Activated T-cell treated with anti-CD3 and anti-CD28 coated beads, Interleukin-2, amount 50 U/mL, for 4 hours (primary cell): ENCODE data around the gene SCPEP1. TPM values are rescaled to one million over a fixed set of nuclear protein-coding genes. Genes with fewer than 3 reads are reported as not detected.
"Not testable (repeated sequence)": the region's sequence is repeated elsewhere in the genome, so short reads cannot be mapped to it uniquely, and the experiment has no call there.

ENCODE experiments used
- ATAC-seq, 2 donors: fragments of 200-7000 bp; cut with Tn5 transposase; one replicate each; pipeline ENCODE4 v1.10.0; 2021
- DNase-seq: peaks from one replicate; pipeline ENCODE4 v3.0.0-alpha.2; 2020
- H3K27me3 Mint-ChIP-seq: one replicate; pipeline ENCODE4 v1.8.0; 2021; ENCODE audit warnings: low read depth, mixed read lengths
- H3K36me3 Mint-ChIP-seq: one replicate; pipeline ENCODE4 v1.8.0; 2022; ENCODE audit warnings: mixed read lengths; ENCODE audit not compliant: insufficient read depth
- H3K4me1 Mint-ChIP-seq: one replicate; pipeline ENCODE4 v1.8.0; 2021; ENCODE audit warnings: low read depth, mixed read lengths
- H3K4me3 Mint-ChIP-seq: one replicate; pipeline ENCODE4 v1.8.0; 2021; ENCODE audit warnings: mild to moderate bottlenecking, moderate library complexity, mixed read lengths
- H3K9me3 Mint-ChIP-seq: one replicate; pipeline ENCODE4 v1.8.0; 2021; ENCODE audit warnings: mixed read lengths
- total RNA-seq, 3 donors: library from RNA; stranded (reverse); gene quantifications; one replicate each; pipeline ENCODE4 v1.2.1, GENCODE V29; 2021

SCPEP1 gene
- total RNA-seq, 3 donors from 2014 or later, result 10.8 to 17.6 (median 14.1) TPM

- Mint-ChIP-seq H3K36me3 (peaks cover 41% of the 10 kb centered on the region), H3K4me1 (no peaks in the 10 kb centered on the region), H3K9me3 (no peaks in the 10 kb centered on the region), H3K27me3 (no peaks in the 10 kb centered on the region), H3K4me3 (no peak overlapping the region)
- ATAC-seq, result no peak
- no peak for DNase-seq
Measured at GRCh38 chr17:56945938-56946505, 31.9 kb upstream of the SCPEP1 start.

GRCh38 chr17:56947741-56948140, 30.2 kb upstream of the SCPEP1 start:
- peaks cover 35% of the 10 kb centered on the region for H3K36me3 Mint-ChIP-seq
- no peaks in the 10 kb centered on the region for H3K27me3 Mint-ChIP-seq
- H3K4me3 Mint-ChIP-seq, result no peak overlapping the region
- DNase-seq (no peak), ATAC-seq (no peak)
- H3K4me1 Mint-ChIP-seq, result no peaks in the 10 kb centered on the region
- H3K9me3 Mint-ChIP-seq, result no peaks in the 10 kb centered on the region

DNA sequence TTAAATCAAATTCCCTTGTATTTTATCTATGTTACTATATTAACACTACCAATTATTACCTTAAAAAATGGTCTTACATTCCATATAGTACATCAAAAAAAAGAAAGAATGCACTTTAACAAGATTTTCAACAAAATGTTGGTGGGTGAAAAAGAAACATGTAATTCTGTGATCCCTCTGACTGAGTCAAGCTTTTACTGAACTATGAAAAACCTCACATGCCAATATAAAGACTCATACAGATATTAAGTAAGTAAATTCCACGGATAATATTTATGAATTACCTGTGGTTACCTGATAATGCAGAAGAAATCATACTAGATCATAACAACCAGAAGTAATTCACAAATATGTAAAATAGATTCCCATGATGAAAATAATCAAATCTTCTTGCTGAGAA, 29.4 kb upstream of the SCPEP1 start:
- H3K36me3 Mint-ChIP-seq, result peaks cover 30% of the 10 kb centered on the region

DNA sequence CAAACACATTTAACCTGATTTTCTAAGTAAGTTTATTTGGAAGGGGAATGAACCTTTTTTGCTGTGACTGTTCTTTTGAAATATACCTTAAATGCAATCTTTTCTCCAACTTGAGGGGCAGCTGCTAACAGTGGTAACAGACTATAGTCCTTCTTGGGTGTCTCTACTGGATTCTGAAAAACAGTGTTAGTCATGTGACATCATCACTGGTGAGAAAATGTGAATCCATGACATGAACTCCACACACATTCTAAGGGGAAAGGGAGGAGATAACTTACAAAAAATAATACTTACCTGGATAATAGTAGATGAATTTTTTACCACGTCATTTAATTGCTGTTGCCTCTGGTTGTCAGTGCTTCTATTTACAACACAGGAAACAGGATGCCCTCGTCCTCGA, 28.3 kb upstream of the SCPEP1 start:
- no peaks in the 10 kb centered on the region for H3K9me3 Mint-ChIP-seq
- no peak for ATAC-seq
- H3K4me1 Mint-ChIP-seq, result peaks cover 2% of the 10 kb centered on the region
- no peak for DNase-seq
- no peak overlapping the region for H3K4me3 Mint-ChIP-seq
- no peaks in the 10 kb centered on the region for H3K27me3 Mint-ChIP-seq
- peaks cover 27% of the 10 kb centered on the region for H3K36me3 Mint-ChIP-seq

More for the DNA sequence above, 29.4 kb upstream of the SCPEP1 start:
- Mint-ChIP-seq H3K4me3 (no peak overlapping the region), H3K9me3 (no peaks in the 10 kb centered on the region), H3K27me3 (no peaks in the 10 kb centered on the region), H3K4me1 (peaks cover 1% of the 10 kb centered on the region)
- ATAC-seq (no peak), DNase-seq (no peak)

DNA sequence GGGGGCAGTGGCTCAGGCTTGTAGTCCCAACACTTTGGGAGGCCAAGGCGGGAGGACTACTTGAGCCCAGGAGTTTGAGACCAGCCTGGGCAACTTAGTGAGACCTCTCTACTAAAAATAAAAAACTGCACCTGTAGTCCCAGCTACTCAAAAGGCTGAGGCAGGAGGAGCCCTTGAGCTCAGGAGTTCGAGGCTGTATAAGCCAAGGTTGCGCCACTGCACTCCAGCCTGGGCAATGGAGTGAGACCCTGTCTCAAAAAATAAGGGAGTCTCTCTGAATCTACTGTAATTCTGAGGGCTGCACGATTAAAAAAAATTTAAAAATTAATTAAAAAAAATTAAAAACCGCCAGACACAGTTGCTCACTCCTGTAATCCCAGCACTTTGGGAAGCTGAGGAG, 20.9 kb upstream of the SCPEP1 start:
- DNase-seq (no peak), ATAC-seq (no peak)
- no peaks in the 10 kb centered on the region for H3K27me3 Mint-ChIP-seq
- H3K36me3 Mint-ChIP-seq, result peaks cover 11% of the 10 kb centered on the region
- peaks cover 24% of the 10 kb centered on the region for H3K4me1 Mint-ChIP-seq
- H3K9me3 Mint-ChIP-seq, result no peaks in the 10 kb centered on the region
- H3K4me3 Mint-ChIP-seq, result no peak overlapping the region

- DNase-seq, result peak; percentile 96
- Mint-ChIP-seq H3K4me1 (peaks cover 22% of the 10 kb centered on the region), H3K27me3 (no peaks in the 10 kb centered on the region), H3K36me3 (peaks cover 8% of the 10 kb centered on the region), H3K9me3 (no peaks in the 10 kb centered on the region), H3K4me3 (peak within 1 kb of the TSS; percentile 86)
- peak; percentile 97 to 98 for ATAC-seq
Measured at GRCh38 chr17:56960596-56961538, 17.1 kb upstream of the SCPEP1 start, which contains the start of gene COIL. Gene COIL (minus strand): TSS chr17:56961050. CDS start chr17:56961019, 31 bp downstream.

DNA sequence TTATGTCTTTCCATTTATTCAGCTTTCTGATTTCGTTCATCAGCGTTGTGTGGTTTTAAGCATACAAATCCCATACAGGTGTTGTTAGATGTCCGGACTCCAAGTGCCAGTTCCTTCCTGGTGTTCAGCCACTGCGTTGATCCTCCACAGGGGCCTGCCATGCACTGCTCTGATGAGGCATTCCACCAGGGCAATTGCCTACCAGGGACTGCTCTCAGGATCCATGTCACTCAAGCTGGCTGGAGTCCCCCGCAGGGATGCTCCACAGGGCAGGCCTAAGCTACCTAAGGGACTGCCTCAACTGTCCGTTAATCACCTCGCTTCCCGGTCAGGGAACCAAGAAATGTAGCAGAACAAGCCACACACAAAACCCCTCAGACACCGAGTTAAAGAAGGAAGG, 12.7 kb upstream of the SCPEP1 start:
- DNase-seq, H3K4me1 Mint-ChIP-seq, H3K4me3 Mint-ChIP-seq, H3K9me3 Mint-ChIP-seq, ATAC-seq, H3K36me3 Mint-ChIP-seq, H3K27me3 Mint-ChIP-seq: not testable (repeated sequence)

- not testable (repeated sequence) for H3K4me1 Mint-ChIP-seq, DNase-seq, ATAC-seq, H3K4me3 Mint-ChIP-seq, H3K27me3 Mint-ChIP-seq, H3K9me3 Mint-ChIP-seq, H3K36me3 Mint-ChIP-seq
Measured at GRCh38 chr17:56965681-56966080, 12.2 kb upstream of the SCPEP1 start.

GRCh38 chr17:56966338-56966737, 11.6 kb upstream of the SCPEP1 start:
- H3K36me3 Mint-ChIP-seq, result no peaks in the 10 kb centered on the region

GRCh38 chr17:56970974-56971373, 7.0 kb upstream of the SCPEP1 start:
- H3K4me1 Mint-ChIP-seq, result no peaks in the 10 kb centered on the region
- no peak overlapping the region for H3K4me3 Mint-ChIP-seq
- no peaks in the 10 kb centered on the region for H3K9me3 Mint-ChIP-seq
- no peaks in the 10 kb centered on the region for H3K36me3 Mint-ChIP-seq
- DNase-seq (no peak), ATAC-seq (no peak)
- no peaks in the 10 kb centered on the region for H3K27me3 Mint-ChIP-seq

More at GRCh38 chr17:56966338-56966737, 11.6 kb upstream of the SCPEP1 start:
- H3K4me3 Mint-ChIP-seq, result no peak overlapping the region
- DNase-seq (no peak), ATAC-seq (no peak)
- no peaks in the 10 kb centered on the region for H3K9me3 Mint-ChIP-seq
- H3K4me1 Mint-ChIP-seq, result no peaks in the 10 kb centered on the region
- no peaks in the 10 kb centered on the region for H3K27me3 Mint-ChIP-seq

GRCh38 chr17:56972111-56972730, 5.7 kb upstream of the SCPEP1 start:
- H3K4me1 Mint-ChIP-seq, result peaks cover 2% of the 10 kb centered on the region
- no peak for DNase-seq
- H3K9me3 Mint-ChIP-seq, result no peaks in the 10 kb centered on the region
- no peaks in the 10 kb centered on the region for H3K27me3 Mint-ChIP-seq
- no peak for ATAC-seq
- H3K36me3 Mint-ChIP-seq, result no peaks in the 10 kb centered on the region
- H3K4me3 Mint-ChIP-seq, result no peak overlapping the region

DNA sequence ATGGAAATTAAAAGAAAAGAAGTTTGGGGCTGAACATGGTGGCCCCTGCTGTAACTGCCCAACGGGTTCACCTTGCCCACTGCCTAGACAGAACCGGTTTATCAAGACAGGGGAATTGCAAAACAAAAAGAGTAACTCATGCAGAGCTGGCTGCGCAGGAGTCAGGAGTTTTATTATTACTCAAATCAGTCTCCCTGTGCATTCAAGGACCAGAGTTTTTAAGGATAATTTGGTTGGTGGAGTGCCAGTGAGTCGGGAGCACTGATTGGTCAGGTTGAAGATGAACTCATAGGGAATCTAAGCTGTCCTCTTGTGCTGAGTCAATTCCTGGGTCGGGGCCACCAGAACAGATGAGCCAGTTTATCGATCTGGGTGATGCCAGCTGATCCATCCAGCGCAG, 4.4 kb upstream of the SCPEP1 start:
- ATAC-seq, result no peak
- H3K4me1 Mint-ChIP-seq, result peaks cover 6% of the 10 kb centered on the region
- H3K4me3 Mint-ChIP-seq, result no peak overlapping the region

GRCh38 chr17:56974055-56974454, 3.9 kb upstream of the SCPEP1 start:
- H3K4me3 Mint-ChIP-seq, result no peak overlapping the region
- no peaks in the 10 kb centered on the region for H3K9me3 Mint-ChIP-seq
- H3K4me1 Mint-ChIP-seq, result peaks cover 11% of the 10 kb centered on the region

More for the DNA sequence above, 4.4 kb upstream of the SCPEP1 start:
- Mint-ChIP-seq H3K36me3 (no peaks in the 10 kb centered on the region), H3K27me3 (no peaks in the 10 kb centered on the region), H3K9me3 (no peaks in the 10 kb centered on the region)
- no peak for DNase-seq

DNA sequence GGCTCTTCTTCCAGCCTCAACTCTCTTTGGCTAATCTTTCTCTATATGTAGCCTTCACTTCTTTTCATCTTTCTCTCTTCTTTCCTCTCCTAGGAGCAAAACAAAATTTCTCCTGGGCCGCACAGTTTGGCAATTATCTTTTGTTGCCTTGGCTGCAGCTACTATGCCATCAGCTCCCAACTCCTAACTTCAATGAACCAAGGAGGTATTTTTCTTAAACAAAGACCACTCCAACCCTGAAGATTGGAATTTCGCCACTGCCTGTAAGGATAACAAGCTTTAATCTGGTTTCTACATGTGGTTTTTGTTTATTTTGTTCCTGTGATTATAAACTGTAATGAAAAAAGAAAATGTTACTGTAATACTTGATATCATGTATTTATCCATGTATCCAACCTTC, 2.3 kb upstream of the SCPEP1 start:
- Mint-ChIP-seq H3K9me3 (no peaks in the 10 kb centered on the region), H3K4me3 (no peak overlapping the region), H3K36me3 (no peaks in the 10 kb centered on the region), H3K4me1 (peaks cover 13% of the 10 kb centered on the region), H3K27me3 (no peaks in the 10 kb centered on the region)
- DNase-seq (no peak), ATAC-seq (no peak)

More at GRCh38 chr17:56974055-56974454, 3.9 kb upstream of the SCPEP1 start:
- no peaks in the 10 kb centered on the region for H3K27me3 Mint-ChIP-seq
- ATAC-seq (no peak), DNase-seq (no peak)
- no peaks in the 10 kb centered on the region for H3K36me3 Mint-ChIP-seq
